Adipocyte (in vitro differentiated cells): ENCODE results near the gene TREM1.
"Not testable (repeated sequence)": the region's sequence is repeated elsewhere in the genome, so short reads cannot be mapped to it uniquely, and the experiment has no call there.

ENCODE experiments used
- DNase-seq: peaks from one replicate; pipeline ENCODE4 v3.0.0-alpha.2; 2015; ENCODE audit warnings: low read depth
- H3K27me3 ChIP-seq: replicated peaks from 2 replicates; pipeline ENCODE4 v1.7.0; 2013; ENCODE audit warnings: mild to moderate bottlenecking, low read length, moderate library complexity; ENCODE audit not compliant: control insufficient read depth, insufficient read depth
- H3K36me3 ChIP-seq: 2 replicates; pipeline ENCODE4 v1.7.0; 2013; ENCODE audit warnings: low read length, mild to moderate bottlenecking, moderate library complexity; ENCODE audit not compliant: control insufficient read depth, insufficient read depth, severe bottlenecking
- H3K4me1 ChIP-seq: 2 replicates; pipeline ENCODE4 v1.7.0; 2013; ENCODE audit warnings: mild to moderate bottlenecking, low read length, moderate library complexity; ENCODE audit not compliant: control insufficient read depth, insufficient read depth
- H3K4me3 ChIP-seq: 2 replicates; pipeline ENCODE4 v1.7.0; 2013; ENCODE audit warnings: mild to moderate bottlenecking, low read length, moderate library complexity
- H3K9ac ChIP-seq: 2 replicates; pipeline ENCODE4 v1.7.0; 2013; ENCODE audit warnings: mild to moderate bottlenecking, low read length, moderate library complexity
- H3K9me3 ChIP-seq: 2 replicates; pipeline ENCODE4 v1.7.0; 2013; ENCODE audit warnings: mild to moderate bottlenecking, low read length, moderate library complexity; ENCODE audit not compliant: control insufficient read depth

The TREM1 gene

GRCh38 chr6:41256383-41256782 is 30.1 kb downstream of the TREM1 start:
- Histone ChIP-seq H3K4me3 (no peak overlapping the region), H3K4me1 (no peaks in the 10 kb centered on the region), H3K27me3 (peaks cover 5% of the 10 kb centered on the region), H3K9me3 (peaks cover 22% of the 10 kb centered on the region), H3K9ac (no peak overlapping the region), H3K36me3 (no peaks in the 10 kb centered on the region)
- no peak for DNase-seq

- H3K9me3 ChIP-seq = peaks cover 16% of the 10 kb centered on the region
- DNase-seq = no peak
- H3K9ac ChIP-seq = no peak overlapping the region
- H3K4me1 ChIP-seq = no peaks in the 10 kb centered on the region
- H3K36me3 ChIP-seq = no peaks in the 10 kb centered on the region
- H3K4me3 ChIP-seq = no peak overlapping the region
- H3K27me3 ChIP-seq = peaks cover 11% of the 10 kb centered on the region
Observed at GRCh38 chr6:41255638-41256246, 30.7 kb downstream of the TREM1 start.

DNA sequence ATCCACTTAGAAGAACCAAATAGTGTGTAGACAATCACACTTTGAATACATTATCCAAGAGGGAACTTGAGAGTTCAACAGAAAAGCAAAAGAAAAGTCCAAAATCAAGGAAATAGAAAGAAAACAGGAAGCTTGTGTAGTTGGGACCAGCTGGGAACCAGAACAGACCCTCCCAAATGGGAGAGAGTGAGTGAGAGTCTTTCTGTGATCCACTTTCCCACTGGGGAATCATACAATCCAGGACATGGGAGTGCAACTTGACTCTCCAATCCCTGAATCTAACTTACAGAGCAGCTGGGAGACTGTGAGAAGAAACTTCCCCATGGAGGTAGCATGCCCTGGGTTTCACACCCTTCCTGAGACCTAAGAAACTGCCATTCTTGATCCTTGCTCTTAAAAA is 31.4 kb downstream of the TREM1 start:
- Histone ChIP-seq H3K9ac (no peak overlapping the region), H3K9me3 (peaks cover 10% of the 10 kb centered on the region), H3K36me3 (no peaks in the 10 kb centered on the region), H3K27me3 (peaks cover 14% of the 10 kb centered on the region), H3K4me3 (no peak overlapping the region), H3K4me1 (no peaks in the 10 kb centered on the region)
- no peak for DNase-seq

- Histone ChIP-seq H3K9me3 (no peaks in the 10 kb centered on the region), H3K27me3 (peaks cover 17% of the 10 kb centered on the region), H3K4me3 (no peak overlapping the region), H3K4me1 (no peaks in the 10 kb centered on the region), H3K9ac (no peak overlapping the region), H3K36me3 (no peaks in the 10 kb centered on the region)
- no peak for DNase-seq
Observed at GRCh38 chr6:41252401-41253169, 33.9 kb downstream of the TREM1 start.

GRCh38 chr6:41247882-41248705 is 38.4 kb downstream of the TREM1 start:
- Histone ChIP-seq H3K4me1 (no peaks in the 10 kb centered on the region), H3K9me3 (no peaks in the 10 kb centered on the region), H3K9ac (no peak overlapping the region), H3K4me3 (no peak overlapping the region), H3K27me3 (peaks cover 17% of the 10 kb centered on the region), H3K36me3 (no peaks in the 10 kb centered on the region)
- DNase-seq = no peak

DNA sequence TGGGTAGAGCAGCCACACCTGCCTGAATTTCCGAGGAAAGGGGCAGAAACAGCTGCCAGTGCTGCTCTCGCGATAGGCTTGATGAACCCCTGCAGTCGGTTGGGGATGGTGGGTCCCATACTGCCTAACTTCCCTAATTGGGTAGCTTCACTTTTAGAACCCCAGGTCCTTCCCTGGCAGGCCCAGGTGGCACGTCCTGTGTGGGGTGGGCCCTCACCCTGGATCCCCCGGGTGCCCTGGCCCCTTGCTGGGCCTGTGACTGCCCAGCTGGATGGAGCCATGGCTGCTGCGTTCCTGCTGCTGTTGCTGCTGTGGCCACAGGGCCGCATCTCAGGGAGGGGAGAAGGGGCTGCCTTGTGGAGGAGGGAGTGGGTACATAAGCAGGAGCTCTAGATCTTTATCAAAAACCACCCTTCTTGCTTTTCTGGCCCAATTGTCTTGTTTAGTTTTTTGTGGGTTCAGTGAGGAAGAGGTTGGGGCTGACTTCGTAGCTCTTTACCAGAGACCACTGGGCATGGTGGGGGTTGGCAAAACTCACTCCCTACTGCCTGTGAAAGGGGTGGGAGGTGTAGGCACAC is 39.1 kb downstream of the TREM1 start:
- no peaks in the 10 kb centered on the region for H3K36me3 ChIP-seq
- H3K9me3 ChIP-seq = no peaks in the 10 kb centered on the region
- no peak overlapping the region for H3K9ac ChIP-seq
- H3K4me3 ChIP-seq = no peak overlapping the region
- H3K27me3 ChIP-seq = peaks cover 12% of the 10 kb centered on the region
- H3K4me1 ChIP-seq = no peaks in the 10 kb centered on the region
- DNase-seq = no peak

DNA sequence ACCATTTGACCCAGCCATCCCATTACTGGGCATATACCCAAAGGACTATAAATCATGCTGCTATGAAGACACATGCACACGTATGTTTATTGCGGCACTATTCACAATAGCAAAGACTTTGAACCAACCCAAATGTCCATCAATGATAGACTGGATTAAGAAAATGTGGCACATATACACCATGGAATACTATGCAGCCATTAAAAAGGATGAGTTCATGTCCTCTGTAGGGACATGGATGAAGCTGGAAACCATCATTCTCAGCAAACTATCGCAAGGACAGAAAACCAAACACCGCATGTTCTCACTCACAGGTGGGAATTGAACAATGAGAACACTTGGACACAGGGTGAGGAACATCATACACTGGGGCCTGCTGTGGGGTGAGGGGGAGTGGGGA is 40.0 kb downstream of the TREM1 start:
- H3K9me3 ChIP-seq, H3K4me1 ChIP-seq, H3K4me3 ChIP-seq, H3K36me3 ChIP-seq, H3K9ac ChIP-seq, DNase-seq: not testable (repeated sequence)
- H3K27me3 ChIP-seq = peaks cover 19% of the 10 kb centered on the region

DNA sequence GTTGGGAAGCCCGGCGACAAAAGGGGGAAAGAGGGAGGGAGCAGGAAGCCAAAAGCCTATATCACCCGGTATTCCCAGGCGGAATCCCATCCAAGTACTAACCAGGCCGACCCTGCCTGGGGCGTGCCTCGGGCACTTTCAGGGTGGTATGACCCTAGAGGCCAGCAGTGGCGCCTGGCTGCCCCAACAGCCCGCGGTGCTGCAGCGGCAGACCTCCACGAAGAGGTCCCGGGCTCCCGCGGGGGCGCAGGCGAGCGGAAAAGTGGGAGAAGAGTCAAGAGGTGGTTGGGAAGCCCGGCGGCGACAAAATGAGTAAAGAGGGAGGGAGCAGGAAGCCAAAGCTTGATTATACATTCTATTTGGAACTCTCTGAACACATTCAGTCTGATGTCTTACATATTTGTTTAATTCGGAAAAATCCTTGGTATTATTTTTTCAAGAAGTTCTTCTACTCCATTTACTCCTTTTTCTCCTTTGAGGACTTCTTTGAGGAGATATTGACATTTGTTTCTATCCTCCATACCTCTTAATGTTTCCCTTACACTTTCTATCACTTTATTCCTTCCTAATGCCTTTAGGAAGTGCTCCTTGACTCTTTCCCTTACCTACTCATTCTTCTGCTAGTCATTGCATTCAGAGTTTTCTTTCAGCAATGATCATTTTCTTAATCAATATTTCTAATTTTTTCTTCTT is 46.9 kb downstream of the TREM1 start:
- Histone ChIP-seq H3K9ac (no peak overlapping the region), H3K4me1 (no peaks in the 10 kb centered on the region), H3K9me3 (no peaks in the 10 kb centered on the region), H3K36me3 (no peaks in the 10 kb centered on the region), H3K27me3 (peaks cover 44% of the 10 kb centered on the region), H3K4me3 (no peak overlapping the region)
- no peak for DNase-seq

- H3K4me3 ChIP-seq = no peak overlapping the region
- H3K9me3 ChIP-seq = no peaks in the 10 kb centered on the region
- H3K36me3 ChIP-seq = no peaks in the 10 kb centered on the region
- H3K27me3 ChIP-seq = peaks cover 43% of the 10 kb centered on the region
- no peak overlapping the region for H3K9ac ChIP-seq
- H3K4me1 ChIP-seq = no peaks in the 10 kb centered on the region
- DNase-seq = no peak
Observed at GRCh38 chr6:41237128-41237527, 49.4 kb downstream of the TREM1 start.

GRCh38 chr6:41236276-41236675 is 50.2 kb downstream of the TREM1 start:
- Histone ChIP-seq H3K9ac (no peak overlapping the region), H3K4me3 (no peak overlapping the region), H3K4me1 (no peaks in the 10 kb centered on the region), H3K36me3 (no peaks in the 10 kb centered on the region), H3K27me3 (peaks cover 34% of the 10 kb centered on the region), H3K9me3 (no peaks in the 10 kb centered on the region)
- no peak for DNase-seq
